ENCODE measurements around the gene SCARB1. TPM values are rescaled to one million over a fixed set of nuclear protein-coding genes. Genes with fewer than 3 reads are reported as not detected.

The SCARB1 gene
- total RNA-seq, 1 donor from 2014 or later = 25.1 TPM

GRCh38 chr12:124827588-124828184, 36.0 kb downstream of the SCARB1 start:
- Mint-ChIP-seq H3K36me3 (ENCODE audit: unreplicated experiment) (no peaks in the 10 kb centered on the region), H3K4me1 (ENCODE audit: low read depth, unreplicated experiment) (peaks cover 5% of the 10 kb centered on the region), H3K27me3 (ENCODE audit: unreplicated experiment) (no peaks in the 10 kb centered on the region), H3K4me3 (ENCODE audit: unreplicated experiment) (no peak overlapping the region), H3K27ac (ENCODE audit: unreplicated experiment) (no peak overlapping the region), H3K9me3 (ENCODE audit: unreplicated experiment) (peaks cover 5% of the 10 kb centered on the region)
- TF ChIP-seq, protein P1, sequence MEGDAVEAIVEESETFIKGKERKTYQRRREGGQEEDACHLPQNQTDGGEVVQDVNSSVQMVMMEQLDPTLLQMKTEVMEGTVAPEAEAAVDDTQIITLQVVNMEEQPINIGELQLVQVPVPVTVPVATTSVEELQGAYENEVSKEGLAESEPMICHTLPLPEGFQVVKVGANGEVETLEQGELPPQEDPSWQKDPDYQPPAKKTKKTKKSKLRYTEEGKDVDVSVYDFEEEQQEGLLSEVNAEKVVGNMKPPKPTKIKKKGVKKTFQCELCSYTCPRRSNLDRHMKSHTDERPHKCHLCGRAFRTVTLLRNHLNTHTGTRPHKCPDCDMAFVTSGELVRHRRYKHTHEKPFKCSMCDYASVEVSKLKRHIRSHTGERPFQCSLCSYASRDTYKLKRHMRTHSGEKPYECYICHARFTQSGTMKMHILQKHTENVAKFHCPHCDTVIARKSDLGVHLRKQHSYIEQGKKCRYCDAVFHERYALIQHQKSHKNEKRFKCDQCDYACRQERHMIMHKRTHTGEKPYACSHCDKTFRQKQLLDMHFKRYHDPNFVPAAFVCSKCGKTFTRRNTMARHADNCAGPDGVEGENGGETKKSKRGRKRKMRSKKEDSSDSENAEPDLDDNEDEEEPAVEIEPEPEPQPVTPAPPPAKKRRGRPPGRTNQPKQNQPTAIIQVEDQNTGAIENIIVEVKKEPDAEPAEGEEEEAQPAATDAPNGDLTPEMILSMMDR (IDR thresholded peaks at IDR 0.05; ENCODE audit: partially characterized antibody, unreplicated experiment) = no peak
- no peak for DNase-seq

DNA sequence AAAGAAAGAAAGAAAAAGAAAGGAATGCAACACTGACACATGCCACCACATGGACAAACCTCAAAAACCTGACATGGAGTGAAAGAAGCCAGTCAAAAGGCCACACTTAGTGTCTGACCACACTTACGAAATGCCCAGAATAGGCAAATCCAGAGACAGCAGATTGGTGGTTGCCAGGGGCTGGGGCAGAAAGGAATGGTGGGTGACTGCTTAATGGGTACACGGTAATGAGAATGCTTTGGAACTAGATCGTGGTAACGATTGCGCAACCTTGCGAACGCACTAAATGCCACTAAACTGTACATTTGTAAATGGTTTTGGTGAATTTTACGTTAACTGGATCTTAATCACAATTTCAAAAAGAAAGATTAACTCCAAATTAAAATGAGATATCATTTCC, 39.5 kb downstream of the SCARB1 start:
- Mint-ChIP-seq H3K4me1 (ENCODE audit: low read depth, unreplicated experiment) (peaks cover 9% of the 10 kb centered on the region), H3K36me3 (ENCODE audit: unreplicated experiment) (no peaks in the 10 kb centered on the region), H3K4me3 (ENCODE audit: unreplicated experiment) (no peak overlapping the region), H3K9me3 (ENCODE audit: unreplicated experiment) (peaks cover 7% of the 10 kb centered on the region), H3K27me3 (ENCODE audit: unreplicated experiment) (no peaks in the 10 kb centered on the region), H3K27ac (ENCODE audit: unreplicated experiment) (no peak overlapping the region)
- TF ChIP-seq, protein P1 (IDR thresholded peaks at IDR 0.05; ENCODE audit: partially characterized antibody, unreplicated experiment) = no peak
- DNase-seq = no peak

- peaks cover 9% of the 10 kb centered on the region for H3K4me1 Mint-ChIP-seq (ENCODE audit: low read depth, unreplicated experiment)
- peaks cover 7% of the 10 kb centered on the region for H3K9me3 Mint-ChIP-seq (ENCODE audit: unreplicated experiment)
- H3K36me3 Mint-ChIP-seq (ENCODE audit: unreplicated experiment) = no peaks in the 10 kb centered on the region
- TF ChIP-seq, protein P1 (IDR thresholded peaks at IDR 0.05; ENCODE audit: partially characterized antibody, unreplicated experiment) = no peak
- DNase-seq = no peak
- no peak overlapping the region for H3K27ac Mint-ChIP-seq (ENCODE audit: unreplicated experiment)
- no peaks in the 10 kb centered on the region for H3K27me3 Mint-ChIP-seq (ENCODE audit: unreplicated experiment)
- no peak overlapping the region for H3K4me3 Mint-ChIP-seq (ENCODE audit: unreplicated experiment)
Measured at GRCh38 chr12:124823272-124823970, 40.2 kb downstream of the SCARB1 start.

GRCh38 chr12:124822218-124822617, 41.4 kb downstream of the SCARB1 start:
- Mint-ChIP-seq H3K9me3 (ENCODE audit: unreplicated experiment) (peaks cover 7% of the 10 kb centered on the region), H3K27ac (ENCODE audit: unreplicated experiment) (no peak overlapping the region), H3K4me3 (ENCODE audit: unreplicated experiment) (no peak overlapping the region), H3K27me3 (ENCODE audit: unreplicated experiment) (no peaks in the 10 kb centered on the region), H3K36me3 (ENCODE audit: unreplicated experiment) (no peaks in the 10 kb centered on the region), H3K4me1 (ENCODE audit: low read depth, unreplicated experiment) (peaks cover 9% of the 10 kb centered on the region)
- DNase-seq = no peak
- TF ChIP-seq, protein P1 (IDR thresholded peaks at IDR 0.05; ENCODE audit: partially characterized antibody, unreplicated experiment) = no peak
